Keratinocyte (primary cell): ENCODE results near the gene RO60. TPM values are rescaled to one million over a fixed set of nuclear protein-coding genes. Genes with fewer than 3 reads are reported as not detected.

ENCODE experiments used
- DNase-seq: peaks from one replicate; pipeline ENCODE4 v3.0.0-alpha.2; 2011; ENCODE audit warnings: low read depth, missing footprints, low spot score
- FAIRE-seq: peaks from 2 replicates; lab custom pipeline; 2011; peaks lifted over from hg19 to GRCh38; lab: Jason Lieb, UNC
- H2AFZ ChIP-seq: 2 replicates; pipeline ENCODE4 v1.6.0; 2012; ENCODE audit warnings: low read length, control low read depth, inconsistent platforms; ENCODE audit not compliant: control insufficient read depth
- H3K27ac ChIP-seq: 2 replicates; pipeline ENCODE4 v1.5.1; 2011; ENCODE audit warnings: low read length; ENCODE audit not compliant: control insufficient read depth, insufficient read depth
- H3K27me3 ChIP-seq: 3 replicates; pipeline ENCODE4 v1.6.0; 2011; ENCODE audit warnings: low read length; ENCODE audit not compliant: control insufficient read depth, insufficient read depth; ENCODE audit errors: extremely low read depth
- H3K36me3 ChIP-seq, 2 experiments: 2 replicates in 1 of 2; 3 replicates in 1 of 2; pipeline ENCODE4 v1.5.1; 2011; ENCODE audit warnings: low read length in 2 of 2, mild to moderate bottlenecking in 1 of 2; ENCODE audit not compliant: control insufficient read depth in 2 of 2, insufficient read depth in 2 of 2; ENCODE audit errors: extremely low read depth in 1 of 2
- H3K4me1 ChIP-seq: 3 replicates; pipeline ENCODE4 v1.5.1; 2011; ENCODE audit warnings: low read length; ENCODE audit not compliant: control insufficient read depth, insufficient read depth; ENCODE audit errors: extremely low read depth
- H3K4me2 ChIP-seq: 3 replicates; pipeline ENCODE4 v1.6.0; 2011; ENCODE audit warnings: low read depth, low read length; ENCODE audit not compliant: control insufficient read depth, insufficient read depth; ENCODE audit errors: extremely low read depth
- H3K4me3 ChIP-seq, 3 experiments: fragments of 200-600 bp in 1 of 3; sonication (generic) in 1 of 3; 2 replicates in 2 of 3; 3 replicates in 1 of 3; pipeline ENCODE4 v1.5.1; 2011 to 2016; ENCODE audit warnings: low read length in 3 of 3, mild to moderate bottlenecking in 3 of 3, control low read depth in 2 of 3, inconsistent platforms in 1 of 3, low read depth in 1 of 3, mixed read lengths in 1 of 3, mixed run types in 1 of 3, moderate library complexity in 1 of 3; ENCODE audit not compliant: control insufficient read depth in 2 of 3, insufficient read depth in 2 of 3; ENCODE audit errors: extremely low read depth in 1 of 3
- H3K79me2 ChIP-seq: 2 replicates; pipeline ENCODE4 v1.6.0; 2012; ENCODE audit warnings: low read length; ENCODE audit not compliant: control insufficient read depth, insufficient read depth
- H3K9ac ChIP-seq: 3 replicates; pipeline ENCODE4 v1.6.0; 2011; ENCODE audit warnings: low read length; ENCODE audit not compliant: control insufficient read depth, insufficient read depth; ENCODE audit errors: extremely low read depth
- H3K9me1 ChIP-seq: 3 replicates; pipeline ENCODE4 v1.6.0; 2011; ENCODE audit warnings: low read length; ENCODE audit not compliant: control insufficient read depth, insufficient read depth; ENCODE audit errors: extremely low read depth
- H3K9me3 ChIP-seq: 2 replicates; pipeline ENCODE4 v1.5.1; 2012; ENCODE audit warnings: low read depth, low read length; ENCODE audit not compliant: control insufficient read depth
- H4K20me1 ChIP-seq: 3 replicates; pipeline ENCODE4 v1.6.0; 2011; ENCODE audit warnings: low read length; ENCODE audit not compliant: control insufficient read depth, insufficient read depth; ENCODE audit errors: extremely low read depth
- CTCF ChIP-seq, 3 experiments: IDR thresholded peaks in 1 of 3; conservative IDR thresholded peaks in 1 of 3; optimal IDR thresholded peaks in 1 of 3; 2 replicates in 2 of 3; 3 replicates in 1 of 3; pipeline versions ENCODE3 to v1.5.1; 2011; ENCODE audit warnings: low read length in 3 of 3, mild to moderate bottlenecking in 3 of 3, moderate library complexity in 2 of 3, control low read depth in 1 of 3, inconsistent platforms in 1 of 3; ENCODE audit not compliant: insufficient read depth in 2 of 3; ENCODE audit errors: extremely low read depth in 1 of 3
- EZH2 ChIP-seq: IDR thresholded peaks from one replicate; pipeline ENCODE4 v1.6.1; 2012; ENCODE audit warnings: inconsistent platforms, mild to moderate bottlenecking, low read length, moderate library complexity
- dilution Hi-C: fragments of 300-500 bp; cut with MboI; formaldehyde crosslinking; loops from one replicate; pipeline ENCODE4 v1.7.0; 2020; ENCODE audit warnings: low sequenced_read_pairs; ENCODE audit not compliant: extremely low pct_ligation_motif_present
- polyA plus RNA-seq, 5 experiments: library from polyadenylated mRNA; depleted of rRNA in 3 of 5; stranded (reverse) in 3 of 5; stranded (forward) in 1 of 5; unstranded in 1 of 5; fragments of >200 nt; gene quantifications; 1 replicate in 1 of 5; 2 replicates in 3 of 5; 3 replicates in 1 of 5; pipeline versions ENCODE4 v1.2.1 to v1.2.3, GENCODE V29; 2011 to 2012; ENCODE audit warnings: missing spikeins in 2 of 5, low read depth in 1 of 5, low replicate concordance in 1 of 5

RO60 gene
- polyA plus RNA-seq, 1 donor (not counting 4 experiments of a cell fraction or from before 2014, with no cell fraction given) = 25.6 TPM

DNA sequence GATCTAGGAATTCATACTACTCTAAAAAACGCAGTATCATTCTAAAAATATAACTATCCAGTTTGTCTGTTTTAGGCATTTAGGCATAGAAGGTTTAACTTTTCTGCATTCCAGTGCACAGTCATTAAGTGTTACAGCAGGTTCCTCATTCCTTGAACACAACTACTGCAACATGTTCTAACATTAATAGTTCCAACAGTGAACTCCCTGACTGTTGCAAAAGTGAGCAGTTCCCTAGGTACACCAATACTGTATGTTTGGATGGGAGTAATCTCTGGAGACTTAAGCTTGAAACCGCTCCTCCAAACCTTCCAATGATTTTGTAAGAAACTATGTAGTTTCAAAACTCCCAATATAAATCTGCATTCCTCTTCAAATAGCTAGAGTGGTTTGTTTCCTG, 46.4 kb upstream of the RO60 start:
- TF ChIP-seq EZH2 (no peak), CTCF (optimal IDR thresholded peaks at IDR 0.05 in 1 of 3, IDR thresholded peaks at IDR 0.05 in 1 of 3, conservative IDR thresholded peaks at IDR 0.05 in 1 of 3; ENCODE audit: extremely low read depth in 1 of 3, insufficient read depth in 2 of 3, low read length in 3 of 3) (no peak)
- Histone ChIP-seq H2AFZ (no peak overlapping the region), H3K27me3 (no peaks in the 10 kb centered on the region), H3K4me3 (no peak overlapping the region), H3K9ac (no peak overlapping the region), H4K20me1 (no peaks in the 10 kb centered on the region), H3K4me2 (no peak overlapping the region), H3K9me3 (no peaks in the 10 kb centered on the region), H3K27ac (no peak overlapping the region), H3K4me1 (no peaks in the 10 kb centered on the region), H3K79me2 (no peaks in the 10 kb centered on the region), H3K36me3 (no peaks in the 10 kb centered on the region), H3K9me1 (no peaks in the 10 kb centered on the region)
- DNase-seq (no peak), FAIRE-seq (no peak)
- dilution Hi-C loops = loop anchor here (25.0 kb wide), 1 partner anchor 201 kb away; the partner anchor contains the start of gene RGS2

DNA sequence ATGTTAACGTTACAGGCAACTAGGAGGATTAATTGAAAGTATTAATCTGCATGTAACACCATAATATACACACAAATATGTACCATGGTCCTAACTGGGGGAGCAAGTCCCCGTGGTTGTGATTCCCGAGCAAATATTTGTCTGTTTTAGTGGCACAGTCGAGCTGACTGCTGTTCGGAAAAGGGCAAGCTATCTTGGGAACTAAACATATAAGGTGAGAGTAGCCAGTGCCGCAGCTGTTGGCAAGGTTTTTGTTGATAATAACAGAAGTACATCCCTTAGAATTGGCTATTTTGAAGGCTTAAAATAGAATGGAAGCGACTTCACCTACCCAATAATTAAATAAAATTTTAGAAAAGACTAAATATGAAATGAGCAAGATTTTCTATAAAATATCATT, 45.7 kb upstream of the RO60 start:
- Histone ChIP-seq H3K4me2 (no peak overlapping the region), H2AFZ (no peak overlapping the region), H3K27ac (no peak overlapping the region), H3K79me2 (no peaks in the 10 kb centered on the region), H3K36me3 (no peaks in the 10 kb centered on the region), H3K4me1 (no peaks in the 10 kb centered on the region), H3K27me3 (no peaks in the 10 kb centered on the region), H3K9ac (no peak overlapping the region), H3K4me3 (no peak overlapping the region), H3K9me3 (no peaks in the 10 kb centered on the region), H4K20me1 (no peaks in the 10 kb centered on the region), H3K9me1 (no peaks in the 10 kb centered on the region)
- DNase-seq = no peak
- no peak for TF ChIP-seq CTCF (optimal IDR thresholded peaks at IDR 0.05 in 1 of 3, IDR thresholded peaks at IDR 0.05 in 1 of 3, conservative IDR thresholded peaks at IDR 0.05 in 1 of 3; ENCODE audit: extremely low read depth in 1 of 3, insufficient read depth in 2 of 3, low read length in 3 of 3)
- no peak for TF ChIP-seq EZH2
- FAIRE-seq = no peak
- dilution Hi-C loops = loop anchor here (25.0 kb wide), 1 partner anchor 201 kb away; the partner anchor contains the start of gene RGS2
